Lower lobe of right lung (tissue), 2 donors: ENCODE results near the gene APLF. TPM values are rescaled to one million over a fixed set of nuclear protein-coding genes. Genes with fewer than 3 reads are reported as not detected.

Experiments used
- ATAC-seq, 2 donors: fragments of 200-7000 bp; cut with Tn5 transposase; one replicate each; pipeline ENCODE4 v1.9.1; 2020 to 2022; ENCODE audit warnings: mild to moderate bottlenecking in 2 of 2, moderate library complexity in 2 of 2
- DNase-seq: peaks from one replicate; pipeline ENCODE4 v3.0.0-alpha.2; 2020
- H3K27ac ChIP-seq: fragments of 200-600 bp; one replicate; pipeline ENCODE4 v1.8.0; 2022
- H3K27me3 ChIP-seq: fragments of 200-600 bp; one replicate; pipeline ENCODE4 v1.8.0; 2022; ENCODE audit warnings: low read depth
- H3K36me3 ChIP-seq: fragments of 200-600 bp; one replicate; pipeline ENCODE4 v1.8.0; 2022; ENCODE audit warnings: mild to moderate bottlenecking
- H3K4me1 ChIP-seq: fragments of 200-600 bp; one replicate; pipeline ENCODE4 v1.8.0; 2022
- H3K4me3 ChIP-seq: fragments of 200-600 bp; one replicate; pipeline ENCODE4 v1.8.0; 2022; ENCODE audit warnings: mild to moderate bottlenecking
- H3K9me3 ChIP-seq: fragments of 200-600 bp; one replicate; pipeline ENCODE4 v1.8.0; 2022
- CTCF ChIP-seq: fragments of 200-600 bp; IDR thresholded peaks from one replicate; pipeline ENCODE4 v1.8.0; 2022; ENCODE audit warnings: antibody characterized with exemption, mild to moderate bottlenecking
- intact Hi-C: fragments of 100-400 bp; cut with DNase I; formaldehyde crosslinking; loops from one replicate; pipeline ENCODE4 v1.11.0; 2022
- total RNA-seq: library from RNA; stranded (reverse); fragmentation: NEBNext Ultra II Directional; extraction: Animal tissue kit (Norgen Biotek cat#: 25700); gene quantifications from one replicate; pipeline ENCODE4 v1.2.1, GENCODE V29; 2021
- donor health status: DM: no; HTN: yes; CAD: no; lungs with severe emphysema.

APLF gene
- total RNA-seq, 1 donor from 2014 or later: 5.8 TPM

GRCh38 chr2:68574202-68574791 lies 106.9 kb downstream of the APLF start:
- no peaks in the 10 kb centered on the region for H3K36me3 ChIP-seq
- intact Hi-C loops: no loop called here
- no peaks in the 10 kb centered on the region for H3K4me1 ChIP-seq
- no peak for TF ChIP-seq CTCF
- no peak overlapping the region for H3K27ac ChIP-seq
- H3K27me3 ChIP-seq: no peaks in the 10 kb centered on the region
- no peaks in the 10 kb centered on the region for H3K9me3 ChIP-seq
- DNase-seq (no peak), ATAC-seq (no peak)
- no peak overlapping the region for H3K4me3 ChIP-seq

- Histone ChIP-seq H3K4me1 (no peaks in the 10 kb centered on the region), H3K9me3 (no peaks in the 10 kb centered on the region), H3K36me3 (no peaks in the 10 kb centered on the region), H3K27ac (no peak overlapping the region), H3K27me3 (no peaks in the 10 kb centered on the region), H3K4me3 (no peak overlapping the region)
- intact Hi-C loops: no loop called here
- ATAC-seq: no peak
- no peak for DNase-seq
- TF ChIP-seq CTCF: no peak
Measured at GRCh38 chr2:68577183-68577582, 109.8 kb downstream of the APLF start.

GRCh38 chr2:68579689-68580088 lies 112.3 kb downstream of the APLF start:
- TF ChIP-seq CTCF: no peak
- Histone ChIP-seq H3K4me3 (no peak overlapping the region), H3K36me3 (no peaks in the 10 kb centered on the region), H3K27me3 (no peaks in the 10 kb centered on the region), H3K9me3 (no peaks in the 10 kb centered on the region), H3K27ac (no peak overlapping the region), H3K4me1 (no peaks in the 10 kb centered on the region)
- DNase-seq: no peak
- no peak for ATAC-seq
- intact Hi-C loops: no loop called here

- Histone ChIP-seq H3K36me3 (no peaks in the 10 kb centered on the region), H3K4me1 (no peaks in the 10 kb centered on the region), H3K4me3 (no peak overlapping the region), H3K27me3 (no peaks in the 10 kb centered on the region), H3K27ac (no peak overlapping the region), H3K9me3 (no peaks in the 10 kb centered on the region)
- intact Hi-C loops: no loop called here
- ATAC-seq: no peak
- DNase-seq: no peak
- TF ChIP-seq CTCF: no peak
Measured at GRCh38 chr2:68588589-68588988, 121.2 kb downstream of the APLF start.

GRCh38 chr2:68589963-68590362 lies 122.6 kb downstream of the APLF start:
- no peak for TF ChIP-seq CTCF
- H3K4me1 ChIP-seq: peaks cover 3% of the 10 kb centered on the region
- no peaks in the 10 kb centered on the region for H3K27me3 ChIP-seq
- no peak overlapping the region for H3K4me3 ChIP-seq
- no peak overlapping the region for H3K27ac ChIP-seq
- no peaks in the 10 kb centered on the region for H3K36me3 ChIP-seq
- intact Hi-C loops: loop anchor here (10.0 kb wide), 1 partner anchor 125 kb away; the partner anchor contains the start of genes APLF and FBXO48
- H3K9me3 ChIP-seq: no peaks in the 10 kb centered on the region
- ATAC-seq: no peak
- DNase-seq: no peak
